Glutamatergic neuron (in vitro differentiated cells): Measurements from ENCODE around the gene FGF5. TPM values are rescaled to one million over a fixed set of nuclear protein-coding genes. Genes with fewer than 3 reads are reported as not detected.

ENCODE experiments used
- DNase-seq: peaks from one replicate; pipeline ENCODE4 v3.0.0; 2022
- H3K27ac Mint-ChIP-seq: one replicate; pipeline ENCODE4 v1.8.0; 2020; ENCODE audit warnings: mild to moderate bottlenecking, mixed read lengths, inconsistent platforms; ENCODE audit not compliant: unreplicated experiment
- H3K27me3 Mint-ChIP-seq: one replicate; pipeline ENCODE4 v1.8.0; 2020; ENCODE audit warnings: mild to moderate bottlenecking, moderate library complexity, mixed read lengths, inconsistent platforms; ENCODE audit not compliant: unreplicated experiment
- H3K36me3 Mint-ChIP-seq: one replicate; pipeline ENCODE4 v1.8.0; 2020; ENCODE audit warnings: mild to moderate bottlenecking, mixed read lengths, inconsistent platforms; ENCODE audit not compliant: unreplicated experiment
- H3K4me1 Mint-ChIP-seq: one replicate; pipeline ENCODE4 v1.8.0; 2020; ENCODE audit warnings: mild to moderate bottlenecking, low read depth, mixed read lengths, inconsistent platforms; ENCODE audit not compliant: unreplicated experiment
- H3K4me3 Mint-ChIP-seq: one replicate; pipeline ENCODE4 v1.8.0; 2020; ENCODE audit warnings: mild to moderate bottlenecking, mixed read lengths, inconsistent platforms; ENCODE audit not compliant: unreplicated experiment
- H3K9me3 Mint-ChIP-seq: one replicate; pipeline ENCODE4 v1.8.0; 2020; ENCODE audit warnings: mild to moderate bottlenecking, moderate library complexity, mixed read lengths, inconsistent platforms; ENCODE audit not compliant: unreplicated experiment
- total RNA-seq: library from RNA; stranded (reverse); fragmentation: NEBNext Ultra II Directional; extraction: Animal tissue kit (Norgen Biotek cat#: 25700); gene quantifications from one replicate; pipeline ENCODE4 v1.2.1, GENCODE V29; 2021; ENCODE audit not compliant: unreplicated experiment
- TF ChIP-seq, protein P1 (sequence below): fragments of 200-600 bp; sonication (generic); IDR thresholded peaks from one replicate; pipeline ENCODE4 v1.5.0; 2021; ENCODE audit not compliant: partially characterized antibody, unreplicated experiment

The FGF5 gene
- total RNA-seq, 1 donor from 2014 or later: not detected

DNA sequence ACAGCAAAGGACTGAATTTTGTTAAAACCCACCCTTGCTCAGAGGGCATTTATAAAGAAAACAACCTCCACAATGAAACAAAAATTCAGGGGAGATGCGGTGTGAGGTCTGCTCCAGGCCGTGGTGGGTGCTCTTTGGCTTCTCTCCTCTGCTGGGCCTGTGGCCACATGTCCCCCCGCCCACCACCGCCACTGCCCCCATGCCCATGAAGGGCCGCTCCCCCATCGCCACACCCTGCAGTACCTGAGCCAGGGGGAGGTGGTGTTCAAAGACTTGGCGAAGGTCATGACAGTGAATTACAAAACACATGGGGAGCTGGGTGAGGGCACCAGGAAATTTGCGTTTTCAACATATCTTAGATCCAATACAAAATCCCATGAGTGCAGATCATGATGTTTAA is 54.9 kb downstream of the FGF5 start:
- Mint-ChIP-seq H3K36me3 (no peaks in the 10 kb centered on the region), H3K27me3 (peaks cover 5% of the 10 kb centered on the region), H3K4me1 (no peaks in the 10 kb centered on the region), H3K9me3 (no peaks in the 10 kb centered on the region), H3K27ac (no peak overlapping the region), H3K4me3 (no peak overlapping the region)
- no peak for DNase-seq
- TF ChIP-seq, protein P1, sequence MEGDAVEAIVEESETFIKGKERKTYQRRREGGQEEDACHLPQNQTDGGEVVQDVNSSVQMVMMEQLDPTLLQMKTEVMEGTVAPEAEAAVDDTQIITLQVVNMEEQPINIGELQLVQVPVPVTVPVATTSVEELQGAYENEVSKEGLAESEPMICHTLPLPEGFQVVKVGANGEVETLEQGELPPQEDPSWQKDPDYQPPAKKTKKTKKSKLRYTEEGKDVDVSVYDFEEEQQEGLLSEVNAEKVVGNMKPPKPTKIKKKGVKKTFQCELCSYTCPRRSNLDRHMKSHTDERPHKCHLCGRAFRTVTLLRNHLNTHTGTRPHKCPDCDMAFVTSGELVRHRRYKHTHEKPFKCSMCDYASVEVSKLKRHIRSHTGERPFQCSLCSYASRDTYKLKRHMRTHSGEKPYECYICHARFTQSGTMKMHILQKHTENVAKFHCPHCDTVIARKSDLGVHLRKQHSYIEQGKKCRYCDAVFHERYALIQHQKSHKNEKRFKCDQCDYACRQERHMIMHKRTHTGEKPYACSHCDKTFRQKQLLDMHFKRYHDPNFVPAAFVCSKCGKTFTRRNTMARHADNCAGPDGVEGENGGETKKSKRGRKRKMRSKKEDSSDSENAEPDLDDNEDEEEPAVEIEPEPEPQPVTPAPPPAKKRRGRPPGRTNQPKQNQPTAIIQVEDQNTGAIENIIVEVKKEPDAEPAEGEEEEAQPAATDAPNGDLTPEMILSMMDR: no peak

DNA sequence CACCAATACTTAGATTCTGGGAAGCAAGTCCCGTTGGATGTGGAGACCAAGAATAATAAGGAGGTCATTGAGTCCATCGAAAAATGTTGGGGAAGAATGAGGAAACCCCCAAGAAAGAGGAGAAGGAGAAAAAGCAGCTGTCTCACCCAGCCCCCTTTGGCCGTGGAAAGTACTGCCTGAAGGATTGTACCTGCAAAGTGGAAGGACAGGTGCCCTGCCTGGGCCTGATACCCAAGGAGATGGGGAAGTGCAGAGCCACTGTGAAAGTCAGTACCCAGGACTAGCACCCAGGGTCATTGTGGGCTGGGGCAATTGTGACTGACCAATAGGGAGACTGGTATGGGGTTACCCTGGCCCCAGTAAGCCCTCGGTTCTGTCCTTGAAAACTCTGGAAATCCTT is 55.3 kb downstream of the FGF5 start:
- Mint-ChIP-seq H3K9me3 (no peaks in the 10 kb centered on the region), H3K36me3 (no peaks in the 10 kb centered on the region), H3K27ac (no peak overlapping the region), H3K4me1 (no peaks in the 10 kb centered on the region), H3K4me3 (no peak overlapping the region), H3K27me3 (peaks cover 5% of the 10 kb centered on the region)
- no peak for DNase-seq
- TF ChIP-seq, protein P1: no peak

DNA sequence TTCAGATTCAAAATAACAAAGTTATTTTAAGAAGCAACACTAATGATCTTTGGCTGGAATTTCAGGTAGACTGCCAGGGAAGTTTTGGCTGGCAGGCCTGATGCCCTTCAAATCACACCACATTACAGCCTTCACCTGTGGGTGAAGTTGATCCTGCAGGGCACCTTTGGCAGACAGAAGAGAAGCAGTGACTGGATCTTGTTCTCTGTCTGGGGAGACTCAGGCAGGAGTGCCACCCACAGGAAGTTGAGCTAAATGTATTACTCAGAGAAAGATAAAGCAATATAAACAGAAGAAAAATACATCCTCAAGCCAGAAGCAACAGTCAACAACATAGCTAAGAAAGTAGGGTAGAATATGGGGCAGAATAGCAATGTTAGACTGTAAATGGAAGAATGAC is 56.3 kb downstream of the FGF5 start:
- no peak for DNase-seq
- no peaks in the 10 kb centered on the region for H3K4me1 Mint-ChIP-seq
- H3K36me3 Mint-ChIP-seq: no peaks in the 10 kb centered on the region
- H3K27ac Mint-ChIP-seq: no peak overlapping the region
- H3K27me3 Mint-ChIP-seq: peaks cover 5% of the 10 kb centered on the region
- TF ChIP-seq, protein P1: no peak
- H3K4me3 Mint-ChIP-seq: no peak overlapping the region
- H3K9me3 Mint-ChIP-seq: no peaks in the 10 kb centered on the region

DNA sequence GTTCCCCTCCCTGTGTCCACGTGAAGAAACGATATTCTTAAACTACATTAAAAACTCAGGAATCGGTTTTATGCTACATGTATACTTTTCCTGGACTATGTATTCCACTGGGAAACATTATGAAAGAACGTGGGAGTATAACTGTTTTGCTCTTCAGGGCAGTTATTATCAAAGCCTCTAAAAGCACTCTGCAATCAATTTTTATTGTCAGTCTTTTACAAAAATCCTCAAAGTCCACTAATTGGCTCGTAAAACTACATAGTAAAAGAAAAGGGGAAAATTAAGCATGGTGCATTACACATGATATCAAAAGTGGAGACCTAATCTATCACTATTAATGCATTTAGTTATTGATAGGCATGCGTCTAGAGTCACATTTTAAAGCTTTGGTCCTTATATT is 57.7 kb downstream of the FGF5 start:
- Mint-ChIP-seq H3K9me3 (no peaks in the 10 kb centered on the region), H3K4me3 (no peak overlapping the region), H3K27ac (no peak overlapping the region), H3K27me3 (peaks cover 2% of the 10 kb centered on the region), H3K4me1 (no peaks in the 10 kb centered on the region), H3K36me3 (no peaks in the 10 kb centered on the region)
- TF ChIP-seq, protein P1: no peak
- DNase-seq: no peak

DNA sequence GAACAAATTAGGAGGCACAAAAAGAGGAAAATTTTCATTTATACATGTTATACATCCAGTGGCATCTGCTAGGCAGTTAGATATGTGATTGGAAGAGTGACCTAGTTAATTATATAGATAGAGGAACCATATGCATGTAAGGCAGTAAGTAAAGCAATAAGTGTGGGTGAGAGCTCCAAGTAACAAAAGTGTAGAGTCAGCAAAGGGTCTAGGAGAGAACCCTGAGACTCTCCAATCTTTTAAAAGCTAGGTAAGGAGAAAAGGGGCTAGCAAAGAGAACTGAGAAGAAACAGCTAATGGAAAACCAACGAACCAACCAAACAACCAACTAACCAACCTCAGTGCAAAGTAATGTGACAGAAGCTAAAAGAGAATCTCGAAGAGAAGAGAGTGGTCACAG is 65.2 kb downstream of the FGF5 start:
- Mint-ChIP-seq H3K36me3 (no peaks in the 10 kb centered on the region), H3K4me3 (no peak overlapping the region), H3K27ac (no peak overlapping the region), H3K27me3 (no peaks in the 10 kb centered on the region), H3K9me3 (no peaks in the 10 kb centered on the region), H3K4me1 (no peaks in the 10 kb centered on the region)
- no peak for DNase-seq
- TF ChIP-seq, protein P1: no peak
